ENCODE data around the gene ICAM4. TPM values are rescaled to one million over a fixed set of nuclear protein-coding genes. Genes with fewer than 3 reads are reported as not detected.
A peak's percentile ranks its signal among the peaks of the same experiment; 100 is the strongest.

The ICAM4 gene
- total and polyA plus RNA-seq, 2 of the 13 experiments (the other 11 are each of a cell fraction or from before 2014, with no cell fraction given), result 2.9 to 4.0 TPM

DNA sequence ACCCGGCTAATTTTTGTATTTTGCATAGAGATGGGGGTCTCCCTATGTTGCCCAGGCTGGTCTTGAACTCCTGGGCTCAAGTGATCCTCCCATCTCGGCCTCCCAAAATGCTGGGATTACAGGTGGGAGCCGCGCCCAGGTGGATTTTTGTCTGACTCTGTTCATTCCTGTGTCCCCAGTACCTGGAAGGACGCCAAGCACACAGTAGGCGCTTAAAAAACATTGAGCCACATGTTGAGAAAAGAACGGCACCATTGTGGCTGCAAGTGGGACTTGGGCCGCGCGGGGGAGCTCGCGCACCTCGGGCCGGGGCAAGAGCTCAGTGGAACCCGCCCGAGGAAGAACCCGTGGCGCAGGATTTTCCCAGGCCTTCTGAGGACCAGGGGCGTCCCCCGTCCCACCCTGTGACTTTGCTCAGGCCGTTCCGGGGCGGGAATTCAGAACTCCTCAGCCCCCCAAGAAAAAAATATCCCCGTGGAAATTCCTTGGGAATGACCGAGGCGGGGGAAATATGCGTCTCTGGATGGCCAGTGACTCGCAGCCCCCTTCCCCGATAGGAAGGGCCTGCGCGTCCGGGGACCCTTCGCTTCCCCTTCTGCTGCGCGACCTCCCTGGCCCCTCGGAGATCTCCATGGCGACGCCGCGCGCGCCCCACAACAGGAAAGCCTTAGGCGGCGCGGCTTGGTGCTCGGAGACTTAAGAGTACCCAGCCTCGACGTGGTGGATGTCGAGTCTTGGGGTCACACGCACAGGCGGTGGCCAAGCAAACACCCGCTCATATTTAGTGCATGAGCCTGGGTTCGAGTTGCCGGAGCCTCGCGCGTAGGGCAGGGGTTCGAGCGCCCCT, 17.2 kb upstream of the ICAM4 start:
- Histone ChIP-seq H3K9ac (ENCODE audit: insufficient read depth, low read depth, low read length) (peak overlapping the region; percentile 79; the same call in 1 of the 2 replicates), H4K20me1 (ENCODE audit: insufficient read depth, low read length) (no peaks in the 10 kb centered on the region), H3K36me3 (replicated peaks in 1 of 2; ENCODE audit: control insufficient read depth in 1 of 2, insufficient read depth in 2 of 2, low read length in 2 of 2) (peaks cover 1 to 6% of the 10 kb centered on the region in 2 experiments; a peak in 3 of 5 replicates), H3K4me1 (ENCODE audit: insufficient read depth, low read length) (peaks cover 70% of the 10 kb centered on the region), H3K4me3 (replicated peaks in 1 of 3; ENCODE audit: insufficient read depth in 1 of 3, low read depth in 2 of 3, low read length in 3 of 3) (peak overlapping the region in 2 of 3 experiments; percentile 30 to 76; a peak in 3 of 6 replicates), H3K4me2 (ENCODE audit: low read depth, low read length) (peak overlapping the region; percentile 87), H3K79me2 (ENCODE audit: insufficient read depth, low read length) (peaks cover 28% of the 10 kb centered on the region), H3K27me3 (ENCODE audit: control insufficient read depth in 1 of 2, insufficient read depth in 2 of 2, low read length in 2 of 2) (no peaks in the 10 kb centered on the region), H3K9me3 (ENCODE audit: low read length) (no peaks in the 10 kb centered on the region), H3K27ac (ENCODE audit: extremely low read length, insufficient read depth, low read length) (no peak overlapping the region), H2AFZ (ENCODE audit: low read length) (no peak overlapping the region)
- intact Hi-C loops (cut with micrococcal nuclease; ENCODE audit: unreplicated experiment), result loop anchor here (2.0 kb wide), 3 partner anchors 17 to 119 kb away; partner anchors contain the start of gene ICAM4
- no TSS peak for BruUV-seq (replicated peaks)
- FAIRE-seq (peak; percentile 28), ATAC-seq (peak; percentile 55), DNase-seq (ENCODE audit: low spot score) (peak; percentile 51)
- POLR2A ChIA-PET, result interaction anchor here (1.2 to 6.5 kb wide), 8 partner anchors 10 to 134 kb away, joined by 3 to 149 read pairs (median 52); partner anchors contain the start of genes CDC37, ICAM4, ICAM5 and MRPL4
- CTCF ChIA-PET (ENCODE audit: low intra/inter-chr PET ratio, low total read pairs), result interaction anchor here (3.6 kb wide), 1 partner anchor 120 kb away, joined by 47 read pairs; no protein-coding TSS in a partner anchor
- in situ Hi-C loops (cut with HindIII; ENCODE audit: extremely low pct_ligation_motif_present, low pct_unique_long_range_greater_than_20kb), result loop anchor here (5.0 kb wide), 1 partner anchor 123 kb away; no protein-coding TSS in a partner anchor
- WGBS (ENCODE audit: low lambda C conversion rate), result 37% methylated on average over 28 of the region's 59 CpGs
- no peak for TF ChIP-seq ARNT (IDR thresholded peaks at IDR 0.05)
- TF ChIP-seq SMC3 (IDR thresholded peaks at IDR 0.05; ENCODE audit: low read length), result peak; percentile 35; the same call in 1 of the 2 replicates
- no peak for TF ChIP-seq ATM (IDR thresholded peaks at IDR 0.05; ENCODE audit: borderline replicate concordance)
- TF ChIP-seq HNF4G (IDR thresholded peaks at IDR 0.05; ENCODE audit: borderline replicate concordance, low read depth, low read length), result no peak
- TF ChIP-seq HNF4G (CRISPR knock-in tag; IDR thresholded peaks at IDR 0.05; ENCODE audit: borderline replicate concordance, low read depth), result 0 out of 2 replicates have a peak, but pooled peaks have one; percentile 58
- TF ChIP-seq PITX1 (CRISPR knock-in tag; IDR thresholded peaks at IDR 0.05), result 0 out of 2 replicates have a peak, but pooled peaks have one; percentile 50
- TF ChIP-seq SOX13 (IDR thresholded peaks at IDR 0.05), result no peak
- TF ChIP-seq SOX13 (CRISPR knock-in tag; conservative IDR thresholded peaks at IDR 0.05 in 1 of 2, IDR thresholded peaks at IDR 0.05 in 1 of 2), result no peak
- TF ChIP-seq, protein P1, sequence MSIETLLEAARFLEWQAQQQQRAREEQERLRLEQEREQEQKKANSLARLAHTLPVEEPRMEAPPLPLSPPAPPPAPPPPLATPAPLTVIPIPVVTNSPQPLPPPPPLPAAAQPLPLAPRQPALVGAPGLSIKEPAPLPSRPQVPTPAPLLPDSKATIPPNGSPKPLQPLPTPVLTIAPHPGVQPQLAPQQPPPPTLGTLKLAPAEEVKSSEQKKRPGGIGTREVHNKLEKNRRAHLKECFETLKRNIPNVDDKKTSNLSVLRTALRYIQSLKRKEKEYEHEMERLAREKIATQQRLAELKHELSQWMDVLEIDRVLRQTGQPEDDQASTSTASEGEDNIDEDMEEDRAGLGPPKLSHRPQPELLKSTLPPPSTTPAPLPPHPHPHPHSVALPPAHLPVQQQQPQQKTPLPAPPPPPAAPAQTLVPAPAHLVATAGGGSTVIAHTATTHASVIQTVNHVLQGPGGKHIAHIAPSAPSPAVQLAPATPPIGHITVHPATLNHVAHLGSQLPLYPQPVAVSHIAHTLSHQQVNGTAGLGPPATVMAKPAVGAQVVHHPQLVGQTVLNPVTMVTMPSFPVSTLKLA (IDR thresholded peaks at IDR 0.05), result no peak
- TF ChIP-seq ZNF709 (CRISPR knock-in tag; IDR thresholded peaks at IDR 0.05), result 0 out of 2 replicates have a peak, but pooled peaks have one; percentile 27
- no peak for TF ChIP-seq SRY (CRISPR knock-in tag; IDR thresholded peaks at IDR 0.05)
- TF ChIP-seq ZNF331 (CRISPR knock-in tag; IDR thresholded peaks at IDR 0.05), result no peak
- TF ChIP-seq BCLAF1 (IDR thresholded peaks at IDR 0.05), result no peak
- TF ChIP-seq SAP130 (CRISPR knock-in tag; IDR thresholded peaks at IDR 0.05; ENCODE audit: low read depth), result peak; percentile 59
- TF ChIP-seq, protein P2, sequence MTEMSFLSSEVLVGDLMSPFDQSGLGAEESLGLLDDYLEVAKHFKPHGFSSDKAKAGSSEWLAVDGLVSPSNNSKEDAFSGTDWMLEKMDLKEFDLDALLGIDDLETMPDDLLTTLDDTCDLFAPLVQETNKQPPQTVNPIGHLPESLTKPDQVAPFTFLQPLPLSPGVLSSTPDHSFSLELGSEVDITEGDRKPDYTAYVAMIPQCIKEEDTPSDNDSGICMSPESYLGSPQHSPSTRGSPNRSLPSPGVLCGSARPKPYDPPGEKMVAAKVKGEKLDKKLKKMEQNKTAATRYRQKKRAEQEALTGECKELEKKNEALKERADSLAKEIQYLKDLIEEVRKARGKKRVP (CRISPR knock-in tag; IDR thresholded peaks at IDR 0.05), result no peak
- TF ChIP-seq GATAD1 (CRISPR knock-in tag; IDR thresholded peaks at IDR 0.05), result 0 out of 2 replicates have a peak, but pooled peaks have one; percentile 37
- no peak for TF ChIP-seq MXI1 (IDR thresholded peaks at IDR 0.05; ENCODE audit: borderline replicate concordance, low read depth, low read length)
- no peak for TF ChIP-seq ZNF569 (CRISPR knock-in tag; IDR thresholded peaks at IDR 0.05; ENCODE audit: borderline replicate concordance)
- TF ChIP-seq ZBTB38 (CRISPR knock-in tag; IDR thresholded peaks at IDR 0.05), result peak; percentile 96; the same call in 1 of the 2 replicates
